ENCODE measurements around the gene NELL1. TPM values are rescaled to one million over a fixed set of nuclear protein-coding genes. Genes with fewer than 3 reads are reported as not detected.

The NELL1 gene
- total RNA-seq = not detected

DNA sequence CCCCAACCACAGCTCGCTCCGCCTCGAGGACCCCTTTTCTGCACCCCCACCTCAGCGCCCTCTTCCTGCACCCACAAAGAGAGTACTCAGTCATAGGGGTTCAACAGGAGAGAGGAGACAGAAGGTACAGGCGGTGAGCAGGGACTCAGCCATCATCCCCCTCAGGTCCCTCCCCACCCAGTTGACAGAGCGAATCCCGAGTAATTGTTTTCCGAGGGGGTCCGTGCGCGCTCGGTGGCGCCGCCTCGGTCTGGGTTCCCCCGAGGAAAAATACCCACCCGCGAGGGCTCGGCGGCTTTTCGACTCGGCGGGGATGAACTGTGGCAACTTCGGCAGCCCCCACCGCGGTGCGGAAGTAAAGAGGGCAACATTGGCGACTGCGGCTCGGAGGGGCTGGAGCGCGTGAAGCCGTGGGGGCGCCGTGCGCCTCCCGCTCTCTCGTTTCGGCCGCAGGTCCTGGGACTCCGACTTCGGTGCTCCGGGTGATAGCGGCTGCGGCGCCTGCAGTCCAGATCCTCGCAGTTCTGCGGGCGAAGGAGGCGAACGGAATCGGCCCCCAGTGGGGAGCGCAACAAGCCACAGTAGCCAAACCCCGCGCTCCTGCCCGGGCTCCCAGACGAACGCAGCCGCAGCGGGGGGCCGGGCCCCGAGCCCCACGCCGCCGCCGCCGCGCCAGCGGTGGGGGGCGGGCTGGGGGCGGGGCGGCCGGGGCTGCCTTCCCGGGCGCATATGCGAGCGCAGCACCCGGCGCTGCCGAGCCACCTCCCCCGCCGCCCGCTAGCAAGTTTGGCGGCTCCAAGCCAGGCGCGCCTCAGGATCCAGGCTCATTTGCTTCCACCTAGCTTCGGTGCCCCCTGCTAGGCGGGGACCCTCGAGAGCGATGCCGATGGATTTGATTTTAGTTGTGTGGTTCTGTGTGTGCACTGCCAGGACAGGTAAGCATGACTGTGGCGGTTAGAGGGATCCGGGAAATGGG is at the start of gene NELL1:
TSS of gene NELL1 (plus strand) at position 743 of the 976 bp plus-strand sequence.
- Mint-ChIP-seq H3K27ac (no peak within 1 kb of the TSS), H3K9me3 (peaks cover 0 to 3% of the 10 kb centered on the region in 2 donors), H3K36me3 (peaks cover 0 to 5% of the 10 kb centered on the region in 2 donors)
- DNase-seq (ENCODE audit: low spot score in 2 of 2) (peak in 1 of 2 donors; percentile 3), ATAC-seq (no peak)

DNA sequence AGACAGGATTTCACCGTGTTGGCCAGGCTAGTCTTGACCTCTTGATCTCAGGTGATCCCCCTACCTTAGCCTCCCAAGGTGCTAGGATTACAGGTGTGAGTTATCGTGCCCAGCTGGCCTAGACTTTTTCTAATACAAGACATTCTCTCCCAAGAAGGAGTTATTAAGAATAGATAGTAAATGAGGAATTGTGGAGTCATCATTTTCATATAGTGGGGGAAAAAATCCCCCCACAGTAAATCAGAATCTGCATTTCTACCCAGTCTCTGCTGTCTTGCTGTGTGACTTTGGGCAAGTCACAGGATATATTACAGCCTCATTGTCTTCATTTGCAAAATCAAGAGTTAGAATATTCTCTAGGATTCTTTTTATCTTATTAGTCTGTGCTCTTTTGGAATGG is 48.4 kb upstream of the NELL1 start:
- Mint-ChIP-seq H3K36me3 (no peaks in the 10 kb centered on the region), H3K9me3 (no peaks in the 10 kb centered on the region), H3K27ac (no peak overlapping the region)
- DNase-seq (ENCODE audit: low spot score in 2 of 2) (no peak), ATAC-seq (no peak)

DNA sequence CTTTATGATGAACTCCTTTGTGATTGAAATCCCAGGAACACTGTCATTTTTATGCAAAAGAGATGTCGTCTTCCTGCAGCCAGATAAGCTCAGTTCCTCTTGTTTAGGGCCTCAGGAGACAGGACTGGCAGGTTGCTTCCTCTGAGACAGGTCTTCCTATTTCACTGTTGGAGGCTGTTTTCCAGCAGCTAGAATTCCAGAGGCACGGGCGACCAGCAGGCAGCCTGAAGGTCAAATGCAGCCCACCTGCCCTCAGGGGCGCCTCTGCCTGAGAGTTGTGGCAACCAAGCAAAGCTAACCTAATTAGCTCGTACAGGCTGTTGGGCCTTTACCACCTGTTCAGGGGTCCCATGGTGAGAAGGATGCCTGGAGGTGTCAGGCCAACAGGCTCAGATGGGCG is 47.7 kb upstream of the NELL1 start:
- H3K27ac Mint-ChIP-seq = no peak overlapping the region
- no peak for ATAC-seq
- H3K36me3 Mint-ChIP-seq = no peaks in the 10 kb centered on the region
- no peaks in the 10 kb centered on the region for H3K9me3 Mint-ChIP-seq
- DNase-seq (ENCODE audit: low spot score in 2 of 2) = no peak

DNA sequence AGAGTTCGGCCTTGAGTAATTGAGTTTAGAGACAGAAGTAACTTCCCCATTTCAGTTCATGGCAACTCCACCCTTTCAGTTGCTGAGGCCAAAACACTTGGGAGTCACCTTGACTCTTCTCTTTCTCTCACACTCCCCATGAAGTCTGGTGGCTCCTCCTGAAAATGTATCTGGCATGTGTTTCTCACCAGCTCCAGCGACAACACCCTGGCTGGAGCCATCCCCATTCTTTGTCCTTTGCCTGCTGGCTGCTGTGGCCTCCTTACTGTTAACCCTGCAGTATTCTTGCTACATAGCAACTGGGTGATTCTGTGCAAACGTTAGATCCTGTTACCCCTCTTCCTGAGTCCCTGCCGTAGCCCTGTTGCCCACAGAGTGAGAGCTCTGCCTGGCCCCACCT is 46.1 kb upstream of the NELL1 start:
- DNase-seq (ENCODE audit: low spot score in 2 of 2) = no peak
- ATAC-seq = no peak
- Mint-ChIP-seq H3K9me3 (no peaks in the 10 kb centered on the region), H3K36me3 (no peaks in the 10 kb centered on the region), H3K27ac (no peak overlapping the region)

DNA sequence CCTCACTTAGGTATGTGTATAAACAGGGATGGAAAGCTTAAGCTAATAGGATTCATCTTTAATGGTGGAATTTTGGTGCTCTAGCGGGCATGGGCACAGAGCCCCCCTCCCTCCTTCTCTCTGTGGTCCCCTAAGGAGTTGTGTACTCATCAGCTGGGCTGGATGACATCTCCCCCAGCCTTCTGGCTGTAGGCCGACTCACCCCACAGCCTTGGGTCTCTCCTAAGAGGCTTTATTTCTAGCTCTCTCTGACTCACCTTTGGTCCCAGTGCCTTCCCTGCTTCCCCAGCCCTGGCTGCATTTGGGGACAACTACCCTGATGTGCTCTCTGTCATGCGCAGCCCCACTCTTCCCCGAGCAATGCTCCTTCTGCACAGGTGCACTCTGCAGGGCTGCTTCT is 43.1 kb upstream of the NELL1 start:
- DNase-seq (ENCODE audit: low spot score in 2 of 2) (no peak), ATAC-seq (no peak)
- Mint-ChIP-seq H3K36me3 (no peaks in the 10 kb centered on the region), H3K27ac (no peak overlapping the region), H3K9me3 (no peaks in the 10 kb centered on the region)

DNA sequence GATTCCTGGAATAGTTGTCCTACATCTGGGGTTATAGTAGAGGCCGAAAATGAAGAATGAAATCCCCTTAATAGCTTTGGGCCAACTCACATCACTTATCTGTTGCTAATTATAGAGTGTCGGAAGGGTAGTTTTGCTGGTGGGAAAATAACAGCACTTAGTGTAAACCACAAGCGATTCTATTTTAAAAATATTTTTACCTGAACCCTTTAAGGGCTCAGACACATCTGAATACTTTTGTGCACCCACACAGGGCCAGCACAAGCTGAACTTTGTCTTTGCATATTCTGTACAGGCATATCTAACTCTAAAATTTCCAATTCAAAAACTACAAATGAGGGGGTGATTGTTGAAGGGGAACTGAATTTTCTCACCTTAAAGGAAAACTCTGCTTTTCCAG is 42.4 kb upstream of the NELL1 start:
- DNase-seq (ENCODE audit: low spot score in 2 of 2) (no peak), ATAC-seq (no peak)
- H3K27ac Mint-ChIP-seq = no peak overlapping the region
- H3K9me3 Mint-ChIP-seq = no peaks in the 10 kb centered on the region
- no peaks in the 10 kb centered on the region for H3K36me3 Mint-ChIP-seq

DNA sequence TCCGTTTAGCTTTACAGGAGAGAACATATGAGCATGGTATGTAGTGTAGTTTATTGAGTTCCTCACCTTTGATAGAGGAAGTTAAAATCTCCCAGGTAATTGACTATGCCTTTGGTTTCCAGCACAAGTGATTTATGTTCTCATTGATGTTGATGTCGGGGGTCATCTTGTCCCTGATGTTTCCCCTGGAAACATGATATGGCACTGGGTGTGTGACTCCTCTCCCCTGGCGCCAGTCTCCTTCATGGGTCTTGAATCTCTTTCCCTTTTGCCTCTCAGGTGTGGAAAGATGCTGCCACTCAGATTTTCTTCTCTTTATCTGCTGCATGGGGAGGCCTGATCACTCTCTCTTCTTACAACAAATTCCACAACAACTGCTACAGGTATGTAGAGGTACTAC is 41.7 kb upstream of the NELL1 start:
- Mint-ChIP-seq H3K27ac (no peak overlapping the region), H3K9me3 (no peaks in the 10 kb centered on the region), H3K36me3 (no peaks in the 10 kb centered on the region)
- ATAC-seq = no peak
- DNase-seq (ENCODE audit: low spot score in 2 of 2) = no peak

DNA sequence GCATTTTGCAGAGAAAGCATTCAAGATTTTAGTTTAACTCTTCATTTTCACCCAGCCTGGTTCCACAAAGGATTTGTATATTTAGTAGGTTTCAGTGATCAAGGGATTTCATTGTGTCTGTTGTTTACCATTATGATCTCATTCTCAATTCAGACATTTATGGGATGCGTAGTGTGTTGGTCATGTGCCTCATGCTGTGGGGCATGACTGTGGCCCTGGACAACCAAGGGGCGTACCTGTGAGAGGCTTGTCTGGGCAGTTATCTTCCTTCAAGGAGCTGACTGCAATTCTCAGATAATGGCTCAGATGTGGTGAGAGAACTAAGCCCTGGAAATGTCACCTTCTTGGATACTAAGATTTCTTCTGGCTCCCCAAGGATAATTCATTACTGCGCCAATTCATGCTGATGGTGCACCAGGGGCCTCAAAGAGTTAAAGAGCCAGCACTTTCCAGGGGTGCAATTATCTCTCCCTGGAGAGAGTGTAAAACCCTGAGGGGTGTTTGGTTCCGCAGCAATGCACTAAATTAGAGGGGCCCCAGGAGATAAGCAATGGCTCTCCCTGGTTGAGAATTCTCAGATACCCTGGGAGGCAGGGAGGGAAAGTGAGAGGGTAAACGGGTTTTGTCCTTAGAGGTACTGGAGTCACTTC is 37.7 kb upstream of the NELL1 start:
- no peak for ATAC-seq
- H3K27ac Mint-ChIP-seq = no peak overlapping the region
- no peaks in the 10 kb centered on the region for H3K36me3 Mint-ChIP-seq
- no peak for DNase-seq (ENCODE audit: low spot score in 2 of 2)
- no peaks in the 10 kb centered on the region for H3K9me3 Mint-ChIP-seq

DNA sequence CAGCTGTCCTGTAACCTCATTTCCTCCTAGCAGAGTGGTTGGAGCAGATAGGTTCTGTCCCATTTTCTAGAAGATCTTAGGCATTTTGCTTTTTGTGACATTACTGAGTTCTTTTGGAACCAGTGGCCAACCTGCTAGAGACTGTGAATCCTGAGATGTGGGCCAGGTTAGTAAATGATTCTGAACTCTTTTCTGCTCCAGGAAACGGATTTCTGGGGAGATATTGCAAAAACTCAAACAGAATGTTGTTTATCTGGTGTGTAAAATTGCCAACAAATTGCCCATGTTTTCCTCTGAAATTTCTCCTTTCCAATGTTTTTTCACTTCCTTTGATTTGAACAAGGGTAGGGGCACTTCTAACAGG is 37.2 kb upstream of the NELL1 start:
- no peak overlapping the region for H3K27ac Mint-ChIP-seq
- no peaks in the 10 kb centered on the region for H3K9me3 Mint-ChIP-seq
- DNase-seq (ENCODE audit: low spot score in 2 of 2) (no peak), ATAC-seq (no peak)
- H3K36me3 Mint-ChIP-seq = no peaks in the 10 kb centered on the region

DNA sequence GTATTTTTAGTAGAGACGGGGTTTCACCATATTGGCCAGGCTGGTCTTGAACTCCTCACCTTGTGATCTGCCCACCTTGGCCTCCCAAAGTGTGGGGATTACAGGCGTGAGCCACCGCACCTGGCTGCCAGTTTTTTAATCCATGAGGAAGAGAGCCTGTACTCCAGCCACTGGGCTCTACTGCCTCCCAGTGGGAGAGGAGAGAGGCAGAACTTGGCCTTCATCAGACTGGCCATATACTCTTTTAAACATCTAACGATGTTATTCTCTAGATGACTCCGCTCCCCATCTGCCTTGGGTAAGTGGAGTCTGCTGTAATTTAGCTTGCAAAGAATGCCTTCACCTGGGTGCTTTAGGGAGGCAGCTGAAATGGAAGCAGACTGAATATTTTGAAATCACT is 35.3 kb upstream of the NELL1 start:
- Mint-ChIP-seq H3K27ac (no peak overlapping the region), H3K36me3 (no peaks in the 10 kb centered on the region), H3K9me3 (no peaks in the 10 kb centered on the region)
- no peak for ATAC-seq
- DNase-seq (ENCODE audit: low spot score in 2 of 2) = no peak

DNA sequence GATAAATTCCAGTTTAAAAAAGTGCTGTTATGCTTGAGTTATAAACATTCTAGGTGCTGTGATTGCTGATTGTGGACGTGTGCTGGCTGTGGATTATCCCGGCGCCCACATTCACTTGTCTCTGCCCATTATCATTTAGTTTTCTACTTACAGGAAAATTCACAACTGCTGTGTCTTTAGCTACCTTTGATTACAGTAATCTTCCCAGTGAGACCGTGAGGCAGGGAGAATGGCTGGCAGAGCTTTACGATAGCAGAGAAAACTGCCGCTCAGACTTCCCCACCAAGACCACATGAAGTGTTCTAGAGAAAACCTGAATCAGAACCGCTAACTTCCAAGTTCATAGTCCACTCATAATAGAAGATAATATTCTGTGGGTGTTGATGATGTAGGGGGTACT is 34.6 kb upstream of the NELL1 start:
- Mint-ChIP-seq H3K27ac (no peak overlapping the region), H3K36me3 (no peaks in the 10 kb centered on the region), H3K9me3 (no peaks in the 10 kb centered on the region)
- ATAC-seq (no peak), DNase-seq (ENCODE audit: low spot score in 2 of 2) (no peak)

DNA sequence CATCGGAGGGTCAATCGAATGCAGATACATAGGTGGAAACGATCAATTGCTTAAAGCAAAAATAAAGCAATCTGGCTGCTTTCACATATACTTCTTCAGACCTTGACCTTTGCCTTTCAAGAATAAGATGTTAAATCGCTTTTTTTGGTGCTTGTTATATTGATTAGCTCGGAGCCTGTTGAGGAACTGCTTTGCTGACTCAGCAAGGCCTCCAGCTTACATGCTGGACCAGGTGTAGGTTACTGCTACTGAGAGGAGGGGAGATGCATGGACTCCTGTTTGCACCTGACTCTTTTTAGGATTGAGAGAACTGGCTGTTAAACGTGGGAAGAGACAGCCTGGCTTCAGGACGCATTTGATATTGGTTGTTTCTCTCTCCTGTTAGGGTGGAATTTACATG is 31.3 kb upstream of the NELL1 start:
- DNase-seq (ENCODE audit: low spot score in 2 of 2) (no peak), ATAC-seq (no peak)
- Mint-ChIP-seq H3K36me3 (no peaks in the 10 kb centered on the region), H3K27ac (no peak overlapping the region), H3K9me3 (no peaks in the 10 kb centered on the region)

DNA sequence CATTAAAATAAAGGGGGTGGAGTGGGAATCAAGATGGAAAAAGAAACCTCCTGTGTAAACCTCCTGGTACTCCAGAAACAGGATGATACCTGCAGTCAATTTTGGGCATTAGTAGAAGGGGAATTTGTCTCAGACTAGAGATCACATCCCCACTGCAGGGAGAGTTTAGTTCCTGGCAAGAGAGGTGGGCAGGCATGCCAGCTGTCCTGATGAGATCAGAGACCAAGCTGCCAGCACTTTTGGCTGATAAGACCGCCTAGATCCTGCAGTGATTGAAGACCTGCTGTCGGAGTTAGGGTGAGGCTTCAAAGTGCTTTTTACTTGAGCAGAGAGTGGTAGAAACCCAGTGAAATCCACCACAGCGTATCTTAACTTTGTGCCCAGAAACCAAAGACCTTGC is 29.7 kb upstream of the NELL1 start:
- no peaks in the 10 kb centered on the region for H3K36me3 Mint-ChIP-seq
- H3K9me3 Mint-ChIP-seq = no peaks in the 10 kb centered on the region
- no peak for ATAC-seq
- no peak for DNase-seq (ENCODE audit: low spot score in 2 of 2)
- no peak overlapping the region for H3K27ac Mint-ChIP-seq

DNA sequence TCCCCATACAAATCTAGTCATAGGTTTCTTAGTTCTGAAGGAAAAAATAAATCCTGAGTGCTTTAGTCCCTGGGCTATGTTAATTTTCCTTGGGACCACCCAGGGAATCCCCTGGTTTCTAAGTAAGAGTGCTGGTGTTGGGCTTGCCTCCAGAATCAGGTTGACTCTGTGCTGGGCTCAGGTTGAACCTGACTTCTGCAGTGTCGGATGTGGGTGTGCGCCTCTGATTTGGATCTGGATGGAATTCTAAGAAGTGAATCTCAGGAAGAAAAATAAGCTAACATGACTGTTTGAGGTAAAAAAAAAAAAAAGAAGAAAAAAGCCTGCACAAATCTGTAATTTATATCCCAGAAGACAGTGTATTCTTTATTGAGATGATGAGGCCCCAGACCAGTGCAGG is 29.0 kb upstream of the NELL1 start:
- no peak overlapping the region for H3K27ac Mint-ChIP-seq
- no peak for DNase-seq (ENCODE audit: low spot score in 2 of 2)

DNA sequence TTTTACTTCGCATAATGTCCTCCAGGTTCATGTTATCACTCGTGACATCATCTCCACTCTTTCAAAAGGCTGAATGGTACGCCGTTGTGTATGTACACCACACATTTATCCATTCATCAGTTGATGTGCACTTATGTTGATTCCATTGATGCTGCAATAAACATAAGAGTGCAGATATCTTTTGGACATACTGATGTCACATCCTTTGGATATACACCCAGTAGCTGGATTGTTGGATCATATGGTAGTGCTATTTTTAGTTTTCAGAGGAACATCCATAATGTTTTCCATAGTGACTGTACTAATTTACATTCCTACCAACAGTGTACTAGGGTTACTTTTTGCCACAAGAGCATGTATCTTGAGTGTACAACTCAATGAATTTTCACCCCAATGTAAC is 25.0 kb upstream of the NELL1 start:
- no peak for DNase-seq (ENCODE audit: low spot score in 2 of 2)
- H3K27ac Mint-ChIP-seq = no peak overlapping the region
- no peaks in the 10 kb centered on the region for H3K36me3 Mint-ChIP-seq
- no peaks in the 10 kb centered on the region for H3K9me3 Mint-ChIP-seq
- no peak for ATAC-seq

More for the DNA sequence above, 29.0 kb upstream of the NELL1 start:
- no peak for ATAC-seq
- Mint-ChIP-seq H3K36me3 (no peaks in the 10 kb centered on the region), H3K9me3 (no peaks in the 10 kb centered on the region)

DNA sequence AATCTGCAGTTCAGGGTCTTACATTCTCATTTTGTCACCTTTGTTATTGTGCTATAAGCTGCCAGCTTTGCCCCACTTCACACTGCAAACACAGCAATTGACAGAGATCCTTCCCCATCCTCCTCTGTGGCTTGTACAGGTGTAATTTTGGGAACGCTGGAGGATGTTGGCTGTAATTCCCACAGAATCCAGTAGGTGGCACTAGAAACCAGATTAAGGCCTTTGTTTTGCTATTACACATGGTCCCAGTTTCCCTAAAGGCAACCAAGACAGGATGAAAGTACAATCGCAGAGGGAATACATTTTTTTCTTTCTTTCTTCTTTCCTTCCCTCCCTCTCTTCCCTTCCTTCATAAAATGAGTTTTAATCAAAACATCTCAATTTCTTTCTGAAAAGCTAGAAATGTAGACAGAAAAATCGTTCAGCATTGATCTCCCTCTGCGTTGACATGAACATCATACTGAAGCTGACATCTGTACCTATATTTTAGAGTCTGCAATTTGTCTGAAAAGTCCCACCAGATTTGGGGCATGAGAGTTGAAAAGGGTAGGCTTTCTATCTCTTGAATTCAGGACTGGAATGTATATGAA is 21.3 kb upstream of the NELL1 start:
- Mint-ChIP-seq H3K9me3 (no peaks in the 10 kb centered on the region), H3K36me3 (no peaks in the 10 kb centered on the region), H3K27ac (no peak overlapping the region)
- DNase-seq (ENCODE audit: low spot score in 2 of 2) (peak in 1 of 2 donors; percentile 54), ATAC-seq (peak in 1 of 2 donors; percentile 47)

DNA sequence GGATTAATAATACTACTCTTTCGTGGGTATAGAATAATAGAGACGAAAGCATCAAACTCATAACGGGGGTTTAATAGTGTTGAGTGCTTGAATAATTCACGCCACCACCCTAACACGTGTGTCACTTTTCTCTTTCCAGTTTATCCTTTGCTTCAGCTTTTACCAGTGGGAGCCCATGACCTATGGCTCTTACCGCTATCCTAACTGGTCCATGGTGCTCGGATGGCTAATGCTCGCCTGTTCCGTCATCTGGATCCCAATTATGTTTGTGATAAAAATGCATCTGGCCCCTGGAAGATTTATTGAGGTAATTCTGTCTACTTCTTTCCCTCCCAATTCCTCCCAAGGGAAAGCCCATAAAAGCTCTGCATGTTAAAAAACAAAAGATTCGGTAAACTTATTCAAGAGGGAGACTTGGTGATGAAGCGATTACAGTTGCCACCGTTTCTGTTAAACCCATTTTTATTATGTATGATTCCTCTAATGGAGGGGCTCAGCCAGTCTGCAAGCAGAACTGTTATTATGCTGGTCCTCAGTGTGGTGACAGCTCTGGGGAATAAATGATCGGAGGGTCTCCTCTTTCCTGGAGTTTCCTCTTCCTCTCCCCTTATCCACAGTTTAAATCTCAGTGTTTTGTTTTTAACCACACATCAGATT is 17.1 kb upstream of the NELL1 start:
- no peak overlapping the region for H3K27ac Mint-ChIP-seq
- no peak for DNase-seq (ENCODE audit: low spot score in 2 of 2)
- H3K36me3 Mint-ChIP-seq = no peaks in the 10 kb centered on the region
- no peak for ATAC-seq
- H3K9me3 Mint-ChIP-seq = no peaks in the 10 kb centered on the region

Measured in activated naive CD4-positive, alpha-beta T cell treated with anti-CD3 and anti-CD28 coated beads, Interleukin-2, amount 50 U/mL, for 72 hours (primary cell).